Measurements from ENCODE around the gene MESD. TPM values are rescaled to one million over a fixed set of nuclear protein-coding genes. Genes with fewer than 3 reads are reported as not detected.
A peak's percentile ranks its signal among the peaks of the same experiment; 100 is the strongest.

Gene MESD
- polyA plus RNA-seq, 1 donor from 2014 or later = 16.3 TPM

DNA sequence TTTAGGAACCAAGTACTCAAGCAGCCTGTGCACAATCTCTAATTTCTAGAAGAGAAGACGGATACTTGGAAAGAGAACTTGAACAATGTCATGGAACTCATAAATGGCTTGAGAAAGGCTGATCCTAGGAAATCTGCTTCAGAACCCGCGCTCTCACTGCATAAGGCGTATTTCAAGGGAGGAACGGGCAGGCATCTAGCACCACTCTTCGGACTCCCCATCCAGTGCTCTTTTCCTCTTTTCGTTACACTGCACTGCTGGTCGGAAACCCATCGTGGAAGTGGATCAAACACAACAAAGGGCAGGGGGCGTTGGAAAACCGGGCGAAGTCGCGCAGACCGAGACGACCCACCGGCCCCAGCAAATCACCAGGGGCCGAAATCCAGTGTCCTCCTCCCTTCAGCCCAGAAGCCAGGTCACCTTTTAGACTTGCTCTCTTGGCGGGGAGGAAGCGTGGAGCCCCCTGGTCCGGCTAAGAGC is 10.6 kb upstream of the MESD start:
- TF ChIP-seq EP300 (conservative IDR thresholded peaks at IDR 0.05; ENCODE audit: poor library complexity, severe bottlenecking) (no peak), TAF1 (IDR thresholded peaks at IDR 0.05; ENCODE audit: low read depth) (no peak), MXI1 (conservative IDR thresholded peaks at IDR 0.05; ENCODE audit: poor library complexity, severe bottlenecking) (no peak), RAD21 (conservative IDR thresholded peaks at IDR 0.05) (no peak), SMC3 (conservative IDR thresholded peaks at IDR 0.05; ENCODE audit: poor library complexity) (no peak), EZH2 (IDR thresholded peaks at IDR 0.05; ENCODE audit: borderline replicate concordance, insufficient read depth, low read length, poor library complexity, severe bottlenecking) (no peak), CTCF (IDR thresholded peaks at IDR 0.05; ENCODE audit: poor library complexity, severe bottlenecking) (no peak), REST (IDR thresholded peaks at IDR 0.05; ENCODE audit: borderline replicate concordance) (no peak), POLR2AphosphoS5 (IDR thresholded peaks at IDR 0.05) (no peak)
- H3K27me3 ChIP-seq (ENCODE audit: insufficient read depth, low read depth, low read length) = no peaks in the 10 kb centered on the region
- H3K79me2 ChIP-seq (replicated peaks; ENCODE audit: insufficient read depth, low read length) = peaks cover 20% of the 10 kb centered on the region
- no peaks in the 10 kb centered on the region for H3K9me3 ChIP-seq (ENCODE audit: low read length)
- H2AFZ ChIP-seq (ENCODE audit: low read depth, low read length) = peak overlapping the region; percentile 96
- H3K4me2 ChIP-seq (ENCODE audit: low read length) = peak overlapping the region; percentile 78
- H3F3A ChIP-seq (ENCODE audit: insufficient read depth, low read length, poor library complexity, severe bottlenecking) = no peaks in the 10 kb centered on the region
- H3K36me3 ChIP-seq (ENCODE audit: insufficient read depth, low read length) = no peaks in the 10 kb centered on the region
- H3K4me3 ChIP-seq (ENCODE audit: low read length) = peak overlapping the region; percentile 92
- H4K20me1 ChIP-seq (ENCODE audit: insufficient read depth) = no peaks in the 10 kb centered on the region
- peak overlapping the region; percentile 90 for H3K9ac ChIP-seq (ENCODE audit: low read length)
- peak overlapping the region; percentile 84 for H3K27ac ChIP-seq (ENCODE audit: low read length)
- no peaks in the 10 kb centered on the region for H3K9me2 ChIP-seq (ENCODE audit: insufficient read depth, low read length)

- TF ChIP-seq TAF1 (IDR thresholded peaks at IDR 0.05; ENCODE audit: low read depth) (no peak), RAD21 (conservative IDR thresholded peaks at IDR 0.05) (no peak), POLR2AphosphoS5 (IDR thresholded peaks at IDR 0.05) (no peak), EZH2 (IDR thresholded peaks at IDR 0.05; ENCODE audit: borderline replicate concordance, insufficient read depth, low read length, poor library complexity, severe bottlenecking) (no peak), MXI1 (conservative IDR thresholded peaks at IDR 0.05; ENCODE audit: poor library complexity, severe bottlenecking) (no peak), EP300 (conservative IDR thresholded peaks at IDR 0.05; ENCODE audit: poor library complexity, severe bottlenecking) (no peak), SMC3 (conservative IDR thresholded peaks at IDR 0.05; ENCODE audit: poor library complexity) (no peak), CTCF (IDR thresholded peaks at IDR 0.05; ENCODE audit: poor library complexity, severe bottlenecking) (no peak), REST (IDR thresholded peaks at IDR 0.05; ENCODE audit: borderline replicate concordance) (no peak)
Measured at GRCh38 chr15:80999623-81000036, 10.0 kb upstream of the MESD start.

More at GRCh38 chr15:80999623-81000036, 10.0 kb upstream of the MESD start:
- peaks cover 15% of the 10 kb centered on the region for H3K79me2 ChIP-seq (replicated peaks; ENCODE audit: insufficient read depth, low read length)
- no peaks in the 10 kb centered on the region for H3F3A ChIP-seq (ENCODE audit: insufficient read depth, low read length, poor library complexity, severe bottlenecking)
- H3K9me2 ChIP-seq (ENCODE audit: insufficient read depth, low read length) = no peaks in the 10 kb centered on the region
- H3K27me3 ChIP-seq (ENCODE audit: insufficient read depth, low read depth, low read length) = no peaks in the 10 kb centered on the region
- H4K20me1 ChIP-seq (ENCODE audit: insufficient read depth) = no peaks in the 10 kb centered on the region
- H3K9me3 ChIP-seq (ENCODE audit: low read length) = no peaks in the 10 kb centered on the region
- H3K4me2 ChIP-seq (ENCODE audit: low read length) = no peak overlapping the region
- no peak overlapping the region for H3K27ac ChIP-seq (ENCODE audit: low read length)
- H3K36me3 ChIP-seq (ENCODE audit: insufficient read depth, low read length) = no peaks in the 10 kb centered on the region
- H2AFZ ChIP-seq (ENCODE audit: low read depth, low read length) = peak overlapping the region; percentile 96
- peak overlapping the region; percentile 90 for H3K9ac ChIP-seq (ENCODE audit: low read length)
- H3K4me3 ChIP-seq (ENCODE audit: low read length) = peak overlapping the region; percentile 92
